ENCODE results near the gene SLC39A11.

Gene SLC39A11

GRCh38 chr17:72667096-72668063 is 425.1 kb downstream of the SLC39A11 start:
- DNase-seq: no peak

GRCh38 chr17:72665852-72666851 is 426.3 kb downstream of the SLC39A11 start:
- no peak for DNase-seq

GRCh38 chr17:72662827-72663190 is 429.7 kb downstream of the SLC39A11 start:
- DNase-seq: no peak

GRCh38 chr17:72661945-72662826 is 430.3 kb downstream of the SLC39A11 start:
- no peak for DNase-seq

- DNase-seq: no peak
Observed at GRCh38 chr17:72661116-72661944, 431.2 kb downstream of the SLC39A11 start.

GRCh38 chr17:72660274-72661115 is 432.0 kb downstream of the SLC39A11 start:
- DNase-seq: no peak

GRCh38 chr17:72659811-72660210 is 432.7 kb downstream of the SLC39A11 start:
- DNase-seq: no peak

- no peak for DNase-seq
Observed at GRCh38 chr17:72658675-72659074, 433.8 kb downstream of the SLC39A11 start.

GRCh38 chr17:72657467-72658317 is 434.8 kb downstream of the SLC39A11 start:
- DNase-seq: no peak

GRCh38 chr17:72656130-72656763 is 436.2 kb downstream of the SLC39A11 start:
- DNase-seq: peak; percentile 28

GRCh38 chr17:72654706-72655105 is 437.8 kb downstream of the SLC39A11 start:
- no peak for DNase-seq

- no peak for DNase-seq
Observed at GRCh38 chr17:72651988-72652387, 440.5 kb downstream of the SLC39A11 start.

- no peak for DNase-seq
Observed at GRCh38 chr17:72648702-72649101, 443.8 kb downstream of the SLC39A11 start.

- no peak for DNase-seq
Observed at GRCh38 chr17:72646176-72646575, 446.3 kb downstream of the SLC39A11 start.

- no peak for DNase-seq
Observed at GRCh38 chr17:72644492-72644891, 448.0 kb downstream of the SLC39A11 start.

- DNase-seq: no peak
Observed at GRCh38 chr17:72643575-72644216, 448.8 kb downstream of the SLC39A11 start.

- DNase-seq: no peak
Observed at GRCh38 chr17:72642720-72643119, 449.8 kb downstream of the SLC39A11 start.

- no peak for DNase-seq
Observed at GRCh38 chr17:72640415-72641165, 451.9 kb downstream of the SLC39A11 start.

Data from NCI-H187 treated with DMSO at 0.1 percent for 48 hours (cell line).